Astrocyte of the cerebellum (primary cell): ENCODE data around the gene EYS.

ENCODE experiments used
- DNase-seq: peaks from one replicate; pipeline ENCODE4 v3.0.0-alpha.2; 2011; ENCODE audit warnings: low read depth
- H3K4me3 ChIP-seq: 2 replicates; pipeline ENCODE4 v1.5.1; 2011; ENCODE audit warnings: mild to moderate bottlenecking, low read depth, low read length, moderate library complexity
- in situ Hi-C: cut with HindIII; loops from 2 replicates; pipeline ENCODE4 v1.10.0; 2017; ENCODE audit warnings: low sequenced_read_pairs
- TF ChIP-seq, protein P1 (sequence below): IDR thresholded peaks from 2 replicates; pipeline ENCODE4 v1.5.1; 2012; ENCODE audit warnings: low read length, low read depth, moderate library complexity, mild to moderate bottlenecking; ENCODE audit errors: missing control alignments

EYS gene

DNA sequence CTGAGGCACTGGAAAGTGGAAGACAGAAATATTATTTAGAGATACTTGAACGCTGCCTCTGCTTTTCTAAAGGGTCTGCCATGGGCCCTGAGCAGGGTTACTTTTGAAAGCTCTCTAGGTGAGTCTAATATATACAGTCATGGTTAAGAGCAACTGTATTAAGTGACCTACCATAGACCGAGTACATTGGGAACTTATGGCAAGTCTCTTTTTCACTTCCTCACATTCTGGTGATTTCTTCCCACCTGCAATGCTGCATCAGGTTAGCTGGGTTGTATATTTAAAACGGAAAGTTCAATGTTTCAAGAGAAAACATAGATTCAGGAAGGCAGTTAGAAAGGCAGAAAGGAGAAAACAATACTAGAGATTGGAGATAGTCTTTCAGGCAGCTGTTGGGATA lies 1916.7 kb downstream of the EYS start:
- TF ChIP-seq, protein P1, sequence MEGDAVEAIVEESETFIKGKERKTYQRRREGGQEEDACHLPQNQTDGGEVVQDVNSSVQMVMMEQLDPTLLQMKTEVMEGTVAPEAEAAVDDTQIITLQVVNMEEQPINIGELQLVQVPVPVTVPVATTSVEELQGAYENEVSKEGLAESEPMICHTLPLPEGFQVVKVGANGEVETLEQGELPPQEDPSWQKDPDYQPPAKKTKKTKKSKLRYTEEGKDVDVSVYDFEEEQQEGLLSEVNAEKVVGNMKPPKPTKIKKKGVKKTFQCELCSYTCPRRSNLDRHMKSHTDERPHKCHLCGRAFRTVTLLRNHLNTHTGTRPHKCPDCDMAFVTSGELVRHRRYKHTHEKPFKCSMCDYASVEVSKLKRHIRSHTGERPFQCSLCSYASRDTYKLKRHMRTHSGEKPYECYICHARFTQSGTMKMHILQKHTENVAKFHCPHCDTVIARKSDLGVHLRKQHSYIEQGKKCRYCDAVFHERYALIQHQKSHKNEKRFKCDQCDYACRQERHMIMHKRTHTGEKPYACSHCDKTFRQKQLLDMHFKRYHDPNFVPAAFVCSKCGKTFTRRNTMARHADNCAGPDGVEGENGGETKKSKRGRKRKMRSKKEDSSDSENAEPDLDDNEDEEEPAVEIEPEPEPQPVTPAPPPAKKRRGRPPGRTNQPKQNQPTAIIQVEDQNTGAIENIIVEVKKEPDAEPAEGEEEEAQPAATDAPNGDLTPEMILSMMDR: no peak
- in situ Hi-C loops: no loop called here

DNA sequence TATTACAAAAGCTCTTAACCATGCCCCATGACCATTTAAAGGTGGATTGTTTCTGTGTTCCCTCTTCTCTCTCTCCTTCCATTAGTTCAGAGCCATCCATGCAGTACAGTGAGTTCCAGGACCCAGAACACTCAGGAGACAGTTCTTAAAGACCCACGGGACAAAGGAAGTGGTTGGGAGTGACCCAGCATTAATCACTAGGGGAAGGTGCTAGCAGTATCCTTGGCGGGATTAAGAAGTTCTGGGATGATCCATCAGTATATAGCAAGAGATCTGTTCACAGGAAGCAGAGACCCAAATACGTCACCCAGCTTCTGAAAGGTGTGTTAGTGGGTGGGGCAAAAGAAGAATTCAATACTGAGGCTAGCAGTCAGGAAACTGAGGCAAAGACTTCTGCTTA lies 1917.3 kb downstream of the EYS start:
- in situ Hi-C loops: no loop called here

More for the DNA sequence above, 1916.7 kb downstream of the EYS start:
- no peak overlapping the region for H3K4me3 ChIP-seq
- DNase-seq: no peak

DNA sequence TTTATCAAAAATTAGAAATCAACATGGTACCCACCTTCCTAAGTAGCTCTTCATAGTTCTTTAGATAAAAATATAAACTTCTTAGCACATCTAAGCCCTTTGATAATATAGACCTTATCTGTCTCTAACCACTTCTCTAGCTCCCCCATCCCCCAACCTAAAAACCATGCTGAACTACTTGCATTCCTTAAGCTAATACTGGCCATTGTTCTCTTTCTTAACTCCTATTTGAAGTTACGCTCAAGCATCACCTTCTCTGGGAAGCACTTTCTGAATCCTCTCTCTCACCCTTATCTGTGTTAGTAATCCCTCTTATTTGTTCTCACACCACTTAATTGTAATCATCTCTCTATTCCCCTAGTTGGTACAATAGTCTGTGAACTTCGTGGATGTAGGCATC lies 1918.5 kb downstream of the EYS start:
- in situ Hi-C loops: no loop called here
- TF ChIP-seq, protein P1: no peak
- no peak overlapping the region for H3K4me3 ChIP-seq
- DNase-seq: no peak

More for the DNA sequence above, 1917.3 kb downstream of the EYS start:
- no peak overlapping the region for H3K4me3 ChIP-seq
- DNase-seq: no peak
- TF ChIP-seq, protein P1: no peak

DNA sequence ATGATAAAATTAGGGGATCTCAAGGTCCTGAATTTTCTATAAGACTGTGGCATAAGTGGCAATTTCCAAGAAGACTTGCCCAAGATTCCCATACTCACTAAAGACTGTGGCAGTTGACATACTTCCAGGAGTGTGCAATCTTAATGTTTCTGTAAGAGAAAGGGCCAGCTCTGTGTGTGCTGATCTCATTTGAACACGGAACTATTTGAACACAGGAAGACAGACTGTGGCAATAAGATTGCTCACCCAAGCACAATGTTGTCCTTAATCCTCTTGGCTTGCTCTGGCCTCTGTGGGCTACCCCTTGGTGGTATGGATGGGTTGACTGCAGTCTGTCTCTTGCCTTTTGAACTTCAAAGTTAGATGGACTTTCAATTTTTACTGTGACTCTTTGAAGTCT lies 1920.0 kb downstream of the EYS start:
- DNase-seq: no peak
- in situ Hi-C loops: no loop called here
- H3K4me3 ChIP-seq: no peak overlapping the region
- TF ChIP-seq, protein P1: no peak

DNA sequence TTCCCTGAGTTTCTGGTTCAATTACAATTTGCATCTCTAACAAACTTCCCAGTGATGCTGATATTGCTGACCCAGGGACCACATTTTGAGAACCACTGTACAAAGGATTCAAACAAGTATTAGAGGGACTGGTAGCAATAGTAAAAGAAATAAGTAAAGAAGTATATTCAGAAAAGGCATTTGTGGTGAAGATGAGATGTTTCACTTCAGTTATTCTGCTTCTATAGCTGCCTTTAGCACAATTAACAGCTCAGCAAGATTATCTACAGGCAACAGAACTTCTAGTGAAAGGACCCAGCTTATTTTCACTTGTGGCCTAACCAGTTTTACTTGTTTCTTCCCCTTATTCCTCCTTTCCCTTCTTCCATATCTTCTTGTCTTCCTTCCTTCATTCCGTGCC lies 1922.0 kb downstream of the EYS start:
- no peak overlapping the region for H3K4me3 ChIP-seq
- DNase-seq: no peak
- TF ChIP-seq, protein P1: no peak
- in situ Hi-C loops: no loop called here

DNA sequence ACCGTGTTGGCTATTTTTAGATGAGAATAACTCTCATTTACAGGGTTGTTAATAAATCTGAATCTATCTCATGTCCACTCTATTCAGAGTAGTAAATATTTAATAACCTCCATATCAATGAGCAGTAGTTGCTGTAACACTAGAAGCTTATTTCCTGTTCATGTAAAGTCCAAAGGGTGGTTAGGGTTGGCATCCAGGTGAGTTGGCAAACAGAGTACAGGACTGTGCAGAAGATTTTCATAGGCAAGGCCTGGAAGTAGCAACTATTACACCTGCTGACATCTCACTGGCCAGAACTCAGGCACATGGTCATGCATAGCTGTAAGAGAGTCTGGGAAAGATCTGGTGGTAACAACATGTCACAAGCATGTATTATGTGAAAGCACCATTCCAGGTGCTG lies 1923.9 kb downstream of the EYS start:
- DNase-seq: no peak
- TF ChIP-seq, protein P1: no peak
- in situ Hi-C loops: no loop called here
- H3K4me3 ChIP-seq: no peak overlapping the region

DNA sequence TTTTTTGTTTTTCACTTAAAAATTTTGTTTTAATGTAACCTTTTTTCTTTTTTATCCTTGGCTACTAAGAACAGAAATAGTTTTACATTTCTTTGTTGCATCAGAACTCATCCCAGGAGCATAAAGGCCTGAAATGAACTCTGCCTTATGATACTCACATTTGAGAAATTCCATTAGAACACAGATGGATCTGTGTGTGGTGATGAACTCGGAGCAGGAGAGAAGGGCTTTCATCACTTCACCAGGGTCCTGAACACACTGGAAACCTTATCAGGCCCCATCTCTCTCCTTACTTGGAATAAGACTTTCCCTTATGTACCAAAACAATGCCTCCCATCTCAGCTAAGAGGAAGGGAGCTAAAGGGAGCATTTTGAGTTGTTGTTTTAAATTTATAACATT lies 1932.1 kb downstream of the EYS start:
- H3K4me3 ChIP-seq: no peak overlapping the region
- TF ChIP-seq, protein P1: no peak
- DNase-seq: no peak
- in situ Hi-C loops: no loop called here
